A549 (cell line): ENCODE measurements around the gene ATN1. TPM values are rescaled to one million over a fixed set of nuclear protein-coding genes. Genes with fewer than 3 reads are reported as not detected.

Experiments used
- ATAC-seq, 2 experiments: fragments of 200-7000 bp in 1 of 2; fragments of >200 bp in 1 of 2; cut with Nextera tagmentation in 1 of 2; cut with Tn5 transposase in 1 of 2; 3 replicates each; pipeline versions ENCODE4 v1.8.0 to v1.9.1; 2018 to 2020; ENCODE audit warnings: mild to moderate bottlenecking in 1 of 2, moderate library complexity in 1 of 2
- CTCF ChIA-PET: fragments of 300-600 bp; sonication (Branson Sonifier 250); formaldehyde crosslinking; extraction: SDS; loops from one replicate; lab custom pipeline; 2021; ENCODE audit warnings: antibody characterized with exemption, inconsistent platforms; lab: Yijun Ruan, JAX
- POLR2A ChIA-PET: fragments of 350-600 bp; formaldehyde crosslinking; extraction: SDS; loops from one replicate; lab custom pipeline; 2021; ENCODE audit warnings: antibody characterized with exemption, inconsistent platforms; lab: Yijun Ruan, JAX
- DNase-seq, 2 experiments: peaks; one replicate each; pipeline versions ENCODE4 v3.0.0 to v3.0.0-alpha.2; 2011 to 2016; ENCODE audit warnings: low read depth in 1 of 2, low spot score in 1 of 2
- FAIRE-seq: peaks from 2 replicates; lab custom pipeline; 2011; peaks lifted over from hg19 to GRCh38; lab: Jason Lieb, UNC
- H3K27ac ChIP-seq, 2 experiments: fragments of >200 bp; sonication (Bioruptor Twin); formaldehyde crosslinking; 3 replicates each; pipeline ENCODE4 v1.5.1; 2016 to 2017
- H3K4me1 ChIP-seq: fragments of >200 bp; sonication (Bioruptor Twin); formaldehyde crosslinking; 3 replicates; pipeline ENCODE4 v1.6.1; 2016
- H3K4me2 ChIP-seq: fragments of >200 bp; sonication (Bioruptor Twin); formaldehyde crosslinking; 3 replicates; pipeline ENCODE4 v1.6.1; 2016
- H3K4me3 ChIP-seq: fragments of >200 bp; sonication (Bioruptor Twin); formaldehyde crosslinking; 3 replicates; pipeline ENCODE4 v1.5.1; 2016
- H3K9me3 ChIP-seq: fragments of >200 bp; sonication (Bioruptor Twin); formaldehyde crosslinking; 3 replicates; pipeline ENCODE4 v1.6.1; 2016
- ATOH8 ChIP-seq: fragments of 250-450 bp; sonication (Bioruptor Pico); IDR thresholded peaks from 2 replicates; pipeline ENCODE4 v1.5.0; 2020; ENCODE audit warnings: low read depth, mild to moderate bottlenecking, moderate library complexity
- CEBPB ChIP-seq, 2 experiments: fragments of >200 bp in 1 of 2; sonication (Bioruptor Twin) in 1 of 2; formaldehyde crosslinking in 1 of 2; IDR thresholded peaks; 2 replicates each; pipeline ENCODE4 v1.6.1; 2012 to 2016
- EHF ChIP-seq: fragments of 250-450 bp; sonication (Bioruptor Pico); IDR thresholded peaks from 2 replicates; pipeline ENCODE4 v1.5.0; 2020; ENCODE audit warnings: mild to moderate bottlenecking
- EHMT2 ChIP-seq: fragments of 200-600 bp; sonication (generic); IDR thresholded peaks from 2 replicates; pipeline ENCODE4 v1.6.1; 2016; ENCODE audit warnings: antibody characterized with exemption, low read depth, mild to moderate bottlenecking, moderate library complexity
- ESRRA ChIP-seq: fragments of 150-350 bp; IDR thresholded peaks from 2 replicates; pipeline ENCODE4 v1.6.1; 2014; ENCODE audit warnings: mild to moderate bottlenecking, low read length, borderline replicate concordance
- HEYL ChIP-seq: fragments of 250-450 bp; sonication (Bioruptor Pico); IDR thresholded peaks from 2 replicates; pipeline ENCODE4 v1.8.0; 2021; ENCODE audit warnings: mild to moderate bottlenecking, moderate library complexity
- HOXB13 ChIP-seq: fragments of 250-450 bp; sonication (Bioruptor Pico); IDR thresholded peaks from 2 replicates; pipeline ENCODE4 v1.5.0; 2020; ENCODE audit warnings: low read depth, mild to moderate bottlenecking, moderate library complexity
- KDM1A ChIP-seq: fragments of 200-600 bp; sonication (generic); IDR thresholded peaks from 2 replicates; pipeline ENCODE4 v1.6.1; 2016; ENCODE audit warnings: low read depth, mild to moderate bottlenecking
- MAX ChIP-seq: IDR thresholded peaks from 2 replicates; pipeline ENCODE4 v1.6.1; 2012
- PHF8 ChIP-seq: fragments of 200-600 bp; sonication (generic); IDR thresholded peaks from 2 replicates; pipeline ENCODE4 v1.6.1; 2016; ENCODE audit warnings: low read depth, mild to moderate bottlenecking, antibody characterized with exemption, moderate library complexity, borderline replicate concordance
- RAD21 ChIP-seq, 2 experiments: fragments of >200 bp in 1 of 2; sonication (Bioruptor Twin) in 1 of 2; formaldehyde crosslinking in 1 of 2; IDR thresholded peaks in 1 of 2; conservative IDR thresholded peaks in 1 of 2; 2 replicates in 1 of 2; 3 replicates in 1 of 2; pipeline ENCODE4 v1.6.1; 2012 to 2018; ENCODE audit warnings: inconsistent platforms in 1 of 2
- TP53 ChIP-seq: fragments of 250-450 bp; sonication (Bioruptor Pico); IDR thresholded peaks from 2 replicates; pipeline ENCODE4 v1.5.0; 2021; ENCODE audit warnings: mild to moderate bottlenecking, moderate library complexity
- WGBS: methylation state at CpG from one replicate; pipeline ENCODE4 v1.1.6; 2017; ENCODE audit errors: missing lambda C conversion rate; 5-methylcytosine and 5-hydroxymethylcytosine counted together
- polyA plus RNA-seq, 4 experiments: library from polyadenylated mRNA; depleted of rRNA in 3 of 4; stranded (reverse); fragments of >200 nt; fragmentation: RNase III in 1 of 4; extraction: RNeasy Plus Mini Kit Qiagen cat#74134 plus additional on column Dnase treatment in 1 of 4; gene quantifications; 2 replicates in 3 of 4; 3 replicates in 1 of 4; pipeline ENCODE4 v1.2.3, GENCODE V29; 2011 to 2017

ATN1 gene
- polyA plus RNA-seq, 2 of the 4 experiments (the other 2 are of a cell fraction), result 11.3 to 51.6 TPM

GRCh38 chr12:6948873-6949594 lies 21.3 kb downstream of the ATN1 start:
- Histone ChIP-seq H3K4me1 (peaks cover 24% of the 10 kb centered on the region), H3K27ac (no peak overlapping the region), H3K9me3 (no peaks in the 10 kb centered on the region), H3K4me3 (no peak overlapping the region), H3K4me2 (no peak overlapping the region)
- FAIRE-seq (no peak), DNase-seq (no peak), ATAC-seq (no peak)
- ChIA-PET CTCF (interaction anchor here (0.6 to 22.6 kb wide), 8 partner anchors 13 to 163 kb away, joined by 3 to 370 read pairs (median 4); partner anchors contain the start of genes ATN1, C1RL, EMG1 and PHB2), POLR2A (no interaction called here)
- WGBS, result 90% methylated on average over 15 of the region's 15 CpGs
- TF ChIP-seq EHF (CRISPR knock-in tag) (no peak), ATOH8 (CRISPR knock-in tag) (no peak), PHF8 (no peak), ESRRA (no peak)

GRCh38 chr12:6950401-6950801 lies 22.6 kb downstream of the ATN1 start:
- WGBS, result 80% methylated on average over 1 of the region's 1 CpG
- Histone ChIP-seq H3K27ac (no peak overlapping the region), H3K4me2 (no peak overlapping the region), H3K4me1 (peaks cover 17% of the 10 kb centered on the region), H3K4me3 (no peak overlapping the region), H3K9me3 (no peaks in the 10 kb centered on the region)
- POLR2A ChIA-PET, result no interaction called here
- no peak for ATAC-seq
- FAIRE-seq, result no peak
- DNase-seq, result no peak
- TF ChIP-seq PHF8, result no peak
- no peak for TF ChIP-seq MAX
- no peak for TF ChIP-seq RAD21 (conservative IDR thresholded peaks at IDR 0.05 in 1 of 2, IDR thresholded peaks at IDR 0.05 in 1 of 2)
- no peak for TF ChIP-seq ATOH8 (CRISPR knock-in tag)
- TF ChIP-seq ESRRA, result no peak
- no peak for TF ChIP-seq TP53 (CRISPR knock-in tag)
- no peak for TF ChIP-seq EHMT2
- no peak for TF ChIP-seq CEBPB (IDR thresholded peaks at IDR 0.05)
- no peak for TF ChIP-seq KDM1A
- no peak for TF ChIP-seq HOXB13 (CRISPR knock-in tag)
- TF ChIP-seq HEYL (CRISPR knock-in tag), result no peak
- CTCF ChIA-PET, result interaction anchor here (1.0 to 22.6 kb wide), 6 partner anchors 10 to 159 kb away, joined by 3 to 370 read pairs (median 11); partner anchors contain the start of genes ATN1 and C1RL

- FAIRE-seq (no peak), DNase-seq (no peak), ATAC-seq (no peak)
- POLR2A ChIA-PET, result no interaction called here
- CTCF ChIA-PET, result interaction anchor here (1.0 to 22.6 kb wide), 7 partner anchors 11 to 110 kb away, joined by 3 to 370 read pairs (median 4); partner anchors contain the start of genes ATN1 and SPSB2
- TF ChIP-seq ATOH8 (CRISPR knock-in tag), result no peak
- no peak for TF ChIP-seq TP53 (CRISPR knock-in tag)
- H3K27ac ChIP-seq, result no peak within 1 kb of the TSS
- peaks cover 11% of the 10 kb centered on the region for H3K4me1 ChIP-seq
- H3K4me3 ChIP-seq, result no peak within 1 kb of the TSS
- H3K4me2 ChIP-seq, result no peak within 1 kb of the TSS
- H3K9me3 ChIP-seq, result no peaks in the 10 kb centered on the region
- 90% methylated on average over 23 of the region's 25 CpGs for WGBS
These were observed 23.2 kb downstream of the ATN1 start, which contains the start of gene PTPN6 for GRCh38 chr12:6950811-6951540. Gene PTPN6 (plus strand): TSS chr12:6951356. CDS start chr12:6951513, 157 bp downstream.
